Breast epithelium (tissue), 4 donors: Measurements from ENCODE around the gene HSPA12A. TPM values are rescaled to one million over a fixed set of nuclear protein-coding genes. Genes with fewer than 3 reads are reported as not detected.

Source experiments
- DNase-seq, 2 donors: peaks; one replicate each; pipeline ENCODE4 v3.0.0-alpha.2; 2019; ENCODE audit warnings: low spot score in 2 of 2
- H3K27ac ChIP-seq, 2 donors: fragments of 200-600 bp; sonication (generic) in 1 of 2; one replicate each; pipeline ENCODE4 v1.5.1; 2016 to 2019; ENCODE audit warnings: mild to moderate bottlenecking in 1 of 2
- H3K27me3 ChIP-seq, 2 donors: fragments of 200-600 bp; sonication (generic) in 1 of 2; one replicate each; pipeline versions ENCODE4 v1.5.1 to v1.6.0; 2017 to 2019; ENCODE audit warnings: control low read depth in 1 of 2, mild to moderate bottlenecking in 1 of 2
- H3K36me3 ChIP-seq: fragments of 200-600 bp; one replicate; pipeline ENCODE4 v1.5.1; 2019
- H3K4me1 ChIP-seq, 2 donors: fragments of 200-600 bp; sonication (generic); one replicate each; pipeline ENCODE4 v1.5.1; 2016 to 2019; ENCODE audit warnings: control low read depth in 1 of 2
- H3K4me3 ChIP-seq, 3 donors: fragments of 200-600 bp; sonication (generic); 1 replicate in 2 of 3; 2 replicates in 1 of 3; pipeline ENCODE4 v1.5.1; 2016 to 2019; ENCODE audit warnings: mild to moderate bottlenecking in 3 of 3, moderate library complexity in 2 of 3
- H3K9me3 ChIP-seq, 2 donors: fragments of 200-600 bp; sonication (generic) in 1 of 2; one replicate each; pipeline ENCODE4 v1.5.1; 2016 to 2019; ENCODE audit warnings: control low read depth in 1 of 2
- CTCF ChIP-seq, 3 donors: fragments of 450-650 bp; IDR thresholded peaks; one replicate each; pipeline ENCODE4 v1.5.1; 2016 to 2017; ENCODE audit warnings: antibody characterized with exemption in 3 of 3, mild to moderate bottlenecking in 3 of 3, moderate library complexity in 3 of 3
- POLR2A ChIP-seq: fragments of 450-650 bp; IDR thresholded peaks from one replicate; pipeline ENCODE4 v1.6.1; 2016; ENCODE audit warnings: antibody characterized with exemption, mild to moderate bottlenecking, moderate library complexity
- POLR2AphosphoS5 ChIP-seq, 3 donors: sonication (generic); formaldehyde crosslinking; IDR thresholded peaks; one replicate each; pipeline ENCODE4 v1.6.1; 2017; ENCODE audit warnings: antibody characterized with exemption in 3 of 3
- intact Hi-C: fragments of 100-400 bp; cut with DNase I; formaldehyde crosslinking; loops from one replicate; pipeline ENCODE4 v1.15.1; 2023; ENCODE audit warnings: low total_unique reads
- total RNA-seq, 3 donors: library from RNA; depleted of rRNA; stranded (reverse); fragments of >200 nt; gene quantifications; one replicate each; pipeline ENCODE4 v1.1.0, GENCODE V29; 2016

Gene HSPA12A
- total RNA-seq, 3 donors from 2014 or later: 13.2 to 23.6 (median 14.2) TPM

- Histone ChIP-seq H3K4me3 (no peak overlapping the region), H3K4me1 (peaks cover 0 to 7% of the 10 kb centered on the region in 2 donors), H3K36me3 (no peaks in the 10 kb centered on the region), H3K27ac (peak overlapping the region in 1 of 2 donors; percentile 32), H3K9me3 (no peaks in the 10 kb centered on the region), H3K27me3 (no peaks in the 10 kb centered on the region)
- intact Hi-C loops: loop anchor here (10.0 kb wide), 1 partner anchor 483 kb away; no protein-coding TSS in a partner anchor
- DNase-seq: no peak
- TF ChIP-seq POLR2AphosphoS5 (IDR thresholded peaks at IDR 0.05): no peak
- TF ChIP-seq POLR2A: no peak
- no peak for TF ChIP-seq CTCF (IDR thresholded peaks at IDR 0.05)
Observed at GRCh38 chr10:116692225-116692624, 50.1 kb downstream of the HSPA12A start.

- no peak for TF ChIP-seq CTCF (IDR thresholded peaks at IDR 0.05)
- TF ChIP-seq POLR2AphosphoS5 (IDR thresholded peaks at IDR 0.05): no peak
- no peak for TF ChIP-seq POLR2A
- DNase-seq: no peak
- H3K27me3 ChIP-seq: no peaks in the 10 kb centered on the region
- intact Hi-C loops: loop anchor here (10.0 kb wide), 1 partner anchor 483 kb away; no protein-coding TSS in a partner anchor
- no peaks in the 10 kb centered on the region for H3K36me3 ChIP-seq
- no peak overlapping the region for H3K4me3 ChIP-seq
- peaks cover 0 to 7% of the 10 kb centered on the region in 2 donors for H3K4me1 ChIP-seq
- peak overlapping the region in 1 of 2 donors; percentile 32 for H3K27ac ChIP-seq
- no peaks in the 10 kb centered on the region for H3K9me3 ChIP-seq
Observed at GRCh38 chr10:116691635-116692034, 50.7 kb downstream of the HSPA12A start.

GRCh38 chr10:116690356-116691322 lies 51.7 kb downstream of the HSPA12A start:
- Histone ChIP-seq H3K36me3 (no peaks in the 10 kb centered on the region), H3K4me3 (no peak overlapping the region), H3K9me3 (no peaks in the 10 kb centered on the region), H3K27ac (no peak overlapping the region), H3K4me1 (peaks cover 0 to 7% of the 10 kb centered on the region in 2 donors), H3K27me3 (no peaks in the 10 kb centered on the region)
- TF ChIP-seq CTCF (IDR thresholded peaks at IDR 0.05) (no peak), POLR2AphosphoS5 (IDR thresholded peaks at IDR 0.05) (no peak), POLR2A (no peak)
- DNase-seq: no peak
- intact Hi-C loops: loop anchor here (10.0 kb wide), 1 partner anchor 484 kb away; no protein-coding TSS in a partner anchor

- TF ChIP-seq POLR2A (no peak), POLR2AphosphoS5 (IDR thresholded peaks at IDR 0.05) (no peak), CTCF (IDR thresholded peaks at IDR 0.05) (no peak)
- Histone ChIP-seq H3K36me3 (no peaks in the 10 kb centered on the region), H3K4me3 (no peak overlapping the region), H3K4me1 (peaks cover 0 to 7% of the 10 kb centered on the region in 2 donors), H3K27ac (no peak overlapping the region), H3K27me3 (no peaks in the 10 kb centered on the region), H3K9me3 (no peaks in the 10 kb centered on the region)
- intact Hi-C loops: loop anchor here (10.0 kb wide), 1 partner anchor 485 kb away; no protein-coding TSS in a partner anchor
- no peak for DNase-seq
Observed at GRCh38 chr10:116689744-116690143, 52.6 kb downstream of the HSPA12A start.
